Measurements from ENCODE around the gene MRM1. TPM values are rescaled to one million over a fixed set of nuclear protein-coding genes. Genes with fewer than 3 reads are reported as not detected.

MRM1 gene
- total and polyA plus RNA-seq, 4 donors, result 3.5 to 9.9 (median 7.8) TPM

- no peak overlapping the region for H3K27ac ChIP-seq (ENCODE audit: low read depth in 1 of 2, low read length in 1 of 2)
- peaks cover 18 to 41% (median 33%) of the 10 kb centered on the region in 4 donors for H3K36me3 ChIP-seq (ENCODE audit: control insufficient read depth in 4 of 4, insufficient read depth in 4 of 4, low read length in 4 of 4)
- DNase-seq, result no peak
- no peak for TF ChIP-seq CTCF (IDR thresholded peaks at IDR 0.05; ENCODE audit: control extremely low read depth, extremely low read depth)
- no peaks in the 10 kb centered on the region for H3K9me3 ChIP-seq (ENCODE audit: control insufficient read depth in 4 of 4, insufficient read depth in 3 of 4, low read length in 3 of 4)
- no peak overlapping the region for H3K4me3 ChIP-seq
- peaks cover 0 to 4% (median 0%) of the 10 kb centered on the region in 5 donors for H3K4me1 ChIP-seq (ENCODE audit: control insufficient read depth in 5 of 5, insufficient read depth in 5 of 5, low read length in 5 of 5)
- no peaks in the 10 kb centered on the region for H3K27me3 ChIP-seq (ENCODE audit: control insufficient read depth in 3 of 3, insufficient read depth in 3 of 3, low read length in 2 of 3)
- ATAC-seq (ENCODE audit: insufficient read depth, low FRiP score), result no peak
- H3K9ac ChIP-seq (ENCODE audit: insufficient read depth in 1 of 2, low read length in 2 of 2), result no peak overlapping the region
- 95% methylated on average over 12 of the region's 12 CpGs for WGBS, 2 donors
Observed at GRCh38 chr17:36575028-36575427, 26.4 kb upstream of the MRM1 start.

- Histone ChIP-seq H3K4me1 (ENCODE audit: control insufficient read depth in 5 of 5, insufficient read depth in 5 of 5, low read length in 5 of 5) (peaks cover 0 to 4% (median 0%) of the 10 kb centered on the region in 5 donors), H3K9me3 (ENCODE audit: control insufficient read depth in 4 of 4, insufficient read depth in 3 of 4, low read length in 3 of 4) (no peaks in the 10 kb centered on the region), H3K27me3 (ENCODE audit: control insufficient read depth in 3 of 3, insufficient read depth in 3 of 3, low read length in 2 of 3) (no peaks in the 10 kb centered on the region), H3K9ac (ENCODE audit: insufficient read depth in 1 of 2, low read length in 2 of 2) (no peak overlapping the region), H3K4me3 (no peak overlapping the region), H3K36me3 (ENCODE audit: control insufficient read depth in 4 of 4, insufficient read depth in 4 of 4, low read length in 4 of 4) (peaks cover 22 to 41% (median 31%) of the 10 kb centered on the region in 4 donors), H3K27ac (ENCODE audit: low read depth in 1 of 2, low read length in 1 of 2) (no peak overlapping the region)
- 93 to 95% methylated on average over 2 of the region's 2 CpGs for WGBS, 2 donors
- ATAC-seq (ENCODE audit: insufficient read depth, low FRiP score), result no peak
- DNase-seq, result no peak
- TF ChIP-seq CTCF (IDR thresholded peaks at IDR 0.05; ENCODE audit: control extremely low read depth, extremely low read depth), result no peak
Observed at GRCh38 chr17:36576793-36577192, 24.6 kb upstream of the MRM1 start.

DNA sequence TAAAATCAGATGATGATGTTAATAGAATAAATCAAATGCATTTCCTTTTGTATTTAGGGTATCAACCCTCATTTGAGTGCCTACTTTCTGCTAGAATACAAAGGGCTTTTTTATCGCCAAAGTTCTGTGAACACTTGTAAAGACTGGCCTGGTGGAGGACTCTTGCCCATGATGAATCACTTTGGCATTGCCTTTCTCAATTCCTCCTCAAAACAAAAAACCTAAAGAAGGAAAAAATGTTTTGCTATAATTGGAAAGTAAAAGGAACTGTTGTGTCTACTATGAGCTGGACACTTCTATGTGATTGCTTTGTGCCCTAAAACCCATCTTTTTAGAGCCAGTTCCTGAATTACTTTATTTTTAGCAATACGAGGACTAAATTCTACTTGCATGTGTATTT is 22.7 kb upstream of the MRM1 start:
- H3K27ac ChIP-seq (ENCODE audit: low read depth in 1 of 2, low read length in 1 of 2), result no peak overlapping the region
- peaks cover 21 to 38% (median 27%) of the 10 kb centered on the region in 4 donors for H3K36me3 ChIP-seq (ENCODE audit: control insufficient read depth in 4 of 4, insufficient read depth in 4 of 4, low read length in 4 of 4)
- no peaks in the 10 kb centered on the region for H3K9me3 ChIP-seq (ENCODE audit: control insufficient read depth in 4 of 4, insufficient read depth in 3 of 4, low read length in 3 of 4)
- TF ChIP-seq CTCF (IDR thresholded peaks at IDR 0.05; ENCODE audit: control extremely low read depth, extremely low read depth), result no peak
- H3K4me1 ChIP-seq (ENCODE audit: control insufficient read depth in 5 of 5, insufficient read depth in 5 of 5, low read length in 5 of 5), result peaks cover 0 to 4% (median 0%) of the 10 kb centered on the region in 5 donors
- no peak overlapping the region for H3K4me3 ChIP-seq
- no peak overlapping the region for H3K9ac ChIP-seq (ENCODE audit: insufficient read depth in 1 of 2, low read length in 2 of 2)
- H3K27me3 ChIP-seq (ENCODE audit: control insufficient read depth in 3 of 3, insufficient read depth in 3 of 3, low read length in 2 of 3), result no peaks in the 10 kb centered on the region
- no peak for DNase-seq
- ATAC-seq (ENCODE audit: insufficient read depth, low FRiP score), result no peak
- 96 to 97% methylated on average over 2 of the region's 2 CpGs for WGBS, 2 donors

DNA sequence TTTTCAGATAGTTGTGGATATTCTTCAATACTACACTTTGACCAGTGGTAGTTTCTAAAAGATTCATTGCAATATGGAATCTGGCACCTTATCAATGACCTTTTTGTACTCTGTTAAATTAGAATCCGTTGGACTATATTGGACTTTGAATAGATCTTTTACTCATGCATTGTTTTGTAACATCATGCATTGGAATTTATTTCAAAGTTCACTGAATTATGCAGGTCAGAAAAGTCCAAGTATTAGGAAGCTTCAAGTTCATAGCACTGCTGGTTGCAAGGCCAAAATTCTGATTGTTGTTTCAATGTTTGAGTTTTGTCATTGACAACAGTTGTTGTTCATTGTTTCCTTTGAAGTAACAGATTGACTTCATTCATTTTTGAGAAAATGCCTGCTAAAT is 17.6 kb upstream of the MRM1 start:
- no peak for TF ChIP-seq CTCF (IDR thresholded peaks at IDR 0.05; ENCODE audit: control extremely low read depth, extremely low read depth)
- H3K27me3 ChIP-seq (ENCODE audit: control insufficient read depth in 3 of 3, insufficient read depth in 3 of 3, low read length in 2 of 3), result no peaks in the 10 kb centered on the region
- H3K9me3 ChIP-seq (ENCODE audit: control insufficient read depth in 4 of 4, insufficient read depth in 3 of 4, low read length in 3 of 4), result no peaks in the 10 kb centered on the region
- H3K4me1 ChIP-seq (ENCODE audit: control insufficient read depth in 5 of 5, insufficient read depth in 5 of 5, low read length in 5 of 5), result no peaks in the 10 kb centered on the region
- peaks cover 34 to 54% (median 47%) of the 10 kb centered on the region in 4 donors for H3K36me3 ChIP-seq (ENCODE audit: control insufficient read depth in 4 of 4, insufficient read depth in 4 of 4, low read length in 4 of 4)
- H3K9ac ChIP-seq (ENCODE audit: insufficient read depth in 1 of 2, low read length in 2 of 2), result no peak overlapping the region
- H3K27ac ChIP-seq (ENCODE audit: low read depth in 1 of 2, low read length in 1 of 2), result no peak overlapping the region
- no peak for DNase-seq
- no peak overlapping the region for H3K4me3 ChIP-seq
- ATAC-seq (ENCODE audit: insufficient read depth, low FRiP score), result no peak
- 87 to 91% methylated on average over 1 of the region's 1 CpG for WGBS, 2 donors
